H1 (cell line): ENCODE measurements around the gene MAPK1. TPM values are rescaled to one million over a fixed set of nuclear protein-coding genes. Genes with fewer than 3 reads are reported as not detected.

Experiments
- CTCF ChIA-PET: fragments of 300-600 bp; sonication (Branson Sonifier 250); formaldehyde crosslinking; loops from one replicate; lab custom pipeline; 2021; ENCODE audit not compliant: partially characterized antibody; lab: Charles Lee
- POLR2A ChIA-PET: fragments of 300-600 bp; sonication (Branson Sonifier 250); formaldehyde crosslinking; loops from one replicate; lab custom pipeline; 2021; ENCODE audit warnings: inconsistent platforms; ENCODE audit not compliant: partially characterized antibody; lab: Charles Lee
- DNase-seq, 2 experiments: peaks; one replicate each; pipeline versions ENCODE4 v3.0.0 to v3.0.0-alpha.2; 2010 to 2022; ENCODE audit warnings: low spot score in 2 of 2, low read depth in 1 of 2, mixed read lengths in 1 of 2
- FAIRE-seq: peaks from 2 replicates; lab custom pipeline; 2011; peaks lifted over from hg19 to GRCh38; lab: Jason Lieb, UNC
- H2AFZ ChIP-seq: 2 replicates; pipeline ENCODE4 v1.8.1; 2012; ENCODE audit warnings: low read length, inconsistent platforms
- H2AK5ac ChIP-seq: 2 replicates; pipeline ENCODE4 v1.6.1; 2013; ENCODE audit warnings: low read depth, low read length
- H2BK120ac ChIP-seq: replicated peaks from 2 replicates; pipeline ENCODE3; 2013; ENCODE audit warnings: low read depth, low read length, inconsistent platforms
- H2BK12ac ChIP-seq: 2 replicates; pipeline ENCODE4 v1.6.1; 2013; ENCODE audit warnings: low read depth, low read length
- H2BK15ac ChIP-seq: 2 replicates; pipeline ENCODE4 v1.6.1; 2013; ENCODE audit warnings: low read length
- H2BK20ac ChIP-seq: 2 replicates; pipeline ENCODE4 v1.6.1; 2013; ENCODE audit warnings: low read length
- H2BK5ac ChIP-seq: 2 replicates; pipeline ENCODE4 v1.6.1; 2013; ENCODE audit warnings: low read depth, low read length
- H3K14ac ChIP-seq: 2 replicates; pipeline ENCODE4 v1.6.1; 2013; ENCODE audit warnings: inconsistent platforms; ENCODE audit not compliant: insufficient read length
- H3K18ac ChIP-seq: 2 replicates; pipeline ENCODE4 v1.6.1; 2013; ENCODE audit warnings: low read length; ENCODE audit errors: extremely low read depth
- H3K23ac ChIP-seq: 2 replicates; pipeline ENCODE4 v1.6.1; 2013; ENCODE audit warnings: inconsistent platforms; ENCODE audit not compliant: insufficient read length
- H3K23me2 ChIP-seq: 2 replicates; pipeline ENCODE4 v1.6.1; 2013; ENCODE audit warnings: low read depth, low read length
- H3K27ac ChIP-seq: 2 replicates; pipeline ENCODE4 v1.6.1; 2011; ENCODE audit warnings: low read depth, low read length, inconsistent platforms
- H3K27me3 ChIP-seq, 4 experiments: replicated peaks in 1 of 4; 1 replicate in 1 of 4; 2 replicates in 3 of 4; pipeline versions ENCODE4 v1.6.1 to v1.8.1; 2011 to 2013; ENCODE audit warnings: low read length in 3 of 4, mild to moderate bottlenecking in 3 of 4, inconsistent platforms in 2 of 4, mixed read lengths in 2 of 4, moderate library complexity in 1 of 4; ENCODE audit not compliant: control insufficient read depth in 3 of 4, insufficient read depth in 3 of 4; ENCODE audit errors: extremely low read depth in 1 of 4
- H3K36me3 ChIP-seq, 4 experiments: 2 replicates each; pipeline versions ENCODE4 v1.6.1 to v1.8.1; 2011 to 2013; ENCODE audit warnings: mild to moderate bottlenecking in 4 of 4, low read length in 3 of 4, moderate library complexity in 2 of 4, control low read depth in 1 of 4, inconsistent platforms in 1 of 4; ENCODE audit not compliant: insufficient read depth in 4 of 4, control insufficient read depth in 2 of 4
- H3K4ac ChIP-seq: replicated peaks from 2 replicates; pipeline ENCODE3; 2013; ENCODE audit warnings: low read length, low read depth, mixed read lengths, inconsistent platforms; ENCODE audit not compliant: insufficient read length
- H3K4me1 ChIP-seq, 4 experiments: replicated peaks in 1 of 4; 1 replicate in 1 of 4; 2 replicates in 3 of 4; pipeline versions ENCODE4 v1.6.1 to v1.8.1; 2011 to 2013; ENCODE audit warnings: low read length in 3 of 4, inconsistent platforms in 2 of 4, mixed read lengths in 1 of 4; ENCODE audit not compliant: insufficient read depth in 4 of 4, control insufficient read depth in 3 of 4
- H3K4me2 ChIP-seq, 2 experiments: 2 replicates each; pipeline versions ENCODE4 v1.6.1 to v1.8.1; 2011 to 2013; ENCODE audit warnings: low read depth in 2 of 2, low read length in 2 of 2, control low read depth in 1 of 2, inconsistent platforms in 1 of 2, mild to moderate bottlenecking in 1 of 2; ENCODE audit not compliant: insufficient read depth in 1 of 2
- H3K4me3 ChIP-seq, 4 experiments: fragments of 200-600, 300-600 bp in 1 of 4; sonication (generic), shearing (Covaris generic), sonication (Bioruptor Twin) in 1 of 4; 2 replicates each; pipeline versions ENCODE4 v1.5.1 to v1.8.1; 2011 to 2016; ENCODE audit warnings: low read length in 4 of 4, low read depth in 3 of 4, control low read depth in 2 of 4, inconsistent platforms in 2 of 4, mild to moderate bottlenecking in 2 of 4, mixed read lengths in 1 of 4, moderate library complexity in 1 of 4; ENCODE audit not compliant: insufficient read depth in 2 of 4; ENCODE audit errors: extremely low read depth in 1 of 4
- H3K56ac ChIP-seq: replicated peaks from 2 replicates; pipeline ENCODE3; 2013; ENCODE audit warnings: low read depth, mild to moderate bottlenecking, mixed read lengths, low read length, inconsistent platforms; ENCODE audit not compliant: insufficient read length
- H3K79me1 ChIP-seq: 2 replicates; pipeline ENCODE4 v1.6.1; 2013; ENCODE audit warnings: low read depth, low read length, control low read depth
- H3K79me2 ChIP-seq, 2 experiments: 2 replicates each; pipeline versions ENCODE4 v1.6.1 to v1.8.1; 2012 to 2013; ENCODE audit warnings: low read length in 2 of 2, mild to moderate bottlenecking in 2 of 2, inconsistent platforms in 1 of 2; ENCODE audit not compliant: insufficient read depth in 2 of 2, control insufficient read depth in 1 of 2
- H3K9ac ChIP-seq, 4 experiments: replicated peaks in 1 of 4; 1 replicate in 1 of 4; 2 replicates in 3 of 4; pipeline versions ENCODE4 v1.6.1 to v1.8.1; 2011 to 2013; ENCODE audit warnings: low read depth in 3 of 4, low read length in 3 of 4, control low read depth in 2 of 4, mild to moderate bottlenecking in 2 of 4, moderate library complexity in 2 of 4, inconsistent platforms in 1 of 4; ENCODE audit errors: extremely low read depth in 1 of 4
- H3K9me3 ChIP-seq, 2 experiments: 2 replicates each; pipeline versions ENCODE4 v1.6.1 to v1.8.1; 2012 to 2013; ENCODE audit warnings: mild to moderate bottlenecking in 2 of 2, moderate library complexity in 2 of 2, control low read depth in 1 of 2, inconsistent platforms in 1 of 2, low read depth in 1 of 2, low read length in 1 of 2, mixed read lengths in 1 of 2; ENCODE audit not compliant: insufficient read depth in 2 of 2
- H4K20me1 ChIP-seq, 2 experiments: replicated peaks in 1 of 2; 2 replicates each; pipeline versions ENCODE3 to v1.8.1; 2011 to 2013; ENCODE audit warnings: inconsistent platforms in 2 of 2, low read length in 2 of 2, mild to moderate bottlenecking in 1 of 2; ENCODE audit not compliant: insufficient read depth in 2 of 2, control insufficient read depth in 1 of 2
- H4K5ac ChIP-seq: 2 replicates; pipeline ENCODE4 v1.6.1; 2013; ENCODE audit warnings: low read length, low read depth, mixed read lengths, inconsistent platforms; ENCODE audit not compliant: insufficient read length
- H4K8ac ChIP-seq: 2 replicates; pipeline ENCODE4 v1.8.0; 2013; ENCODE audit warnings: mild to moderate bottlenecking, moderate library complexity, low read length, inconsistent platforms; ENCODE audit not compliant: insufficient read depth; ENCODE audit errors: extremely low read depth
- H4K91ac ChIP-seq: replicated peaks from 2 replicates; pipeline ENCODE3; 2013; ENCODE audit warnings: low read length, mixed read lengths, inconsistent platforms; ENCODE audit not compliant: insufficient read length
- EGR1 ChIP-seq: IDR thresholded peaks from 2 replicates; pipeline ENCODE4 v1.6.1; 2011; ENCODE audit warnings: low read depth, low read length, borderline replicate concordance
- EZH2 ChIP-seq: fragments of 200-600 bp; sonication (generic); IDR thresholded peaks from 2 replicates; pipeline ENCODE4 v1.7.1; 2012; ENCODE audit warnings: low read depth, mild to moderate bottlenecking, moderate library complexity, low read length, inconsistent platforms; ENCODE audit not compliant: severe bottlenecking
- HDAC6 ChIP-seq: IDR thresholded peaks from one replicate; pipeline ENCODE4 v1.7.1; 2012; ENCODE audit warnings: low read depth, mild to moderate bottlenecking, inconsistent platforms, low read length, moderate library complexity
- KDM4A ChIP-seq: IDR thresholded peaks from one replicate; pipeline ENCODE4 v1.7.1; 2012; ENCODE audit warnings: low read depth, mild to moderate bottlenecking, moderate library complexity, low read length, inconsistent platforms; ENCODE audit not compliant: severe bottlenecking
- KDM5A ChIP-seq: fragments of 200-600 bp; IDR thresholded peaks from 2 replicates; pipeline ENCODE4 v1.7.1; 2012; ENCODE audit warnings: mild to moderate bottlenecking, low read length, inconsistent platforms, mixed read lengths
- NANOG ChIP-seq: IDR thresholded peaks from 2 replicates; pipeline ENCODE4 v1.6.1; 2011; ENCODE audit warnings: low read length, low read depth, mild to moderate bottlenecking, inconsistent platforms; ENCODE audit not compliant: insufficient read depth, poor library complexity, severe bottlenecking
- NRF1 ChIP-seq: IDR thresholded peaks from 2 replicates; pipeline ENCODE4 v1.6.1; 2011; ENCODE audit warnings: mild to moderate bottlenecking, low read depth, low read length, improper control_type of control experiment
- POLR2AphosphoS5 ChIP-seq: IDR thresholded peaks from 2 replicates; pipeline ENCODE4 v1.6.1; 2011; ENCODE audit warnings: low read depth, low read length
- TBP ChIP-seq: IDR thresholded peaks from 2 replicates; pipeline ENCODE4 v1.6.1; 2011; ENCODE audit warnings: low read depth, low read length, improper control_type of control experiment
- WGBS, 2 experiments: shearing (Covaris generic) in 1 of 2; methylation state at CpG; one replicate each; pipeline versions ENCODE4 v1.1.6 to v1.1.7; 2013 to 2015; ENCODE audit warnings: low lambda C conversion rate in 2 of 2, mixed read lengths in 2 of 2, inconsistent platforms in 1 of 2, low coverage in 1 of 2, missing lambda C conversion rate in 1 of 2; ENCODE audit not compliant: insufficient replicate concordance in 2 of 2, insufficient coverage in 1 of 2, insufficient read length in 1 of 2; ENCODE audit errors: extremely low coverage in 1 of 2, missing lambda C conversion rate in 1 of 2; 5-methylcytosine and 5-hydroxymethylcytosine counted together
- polyA plus RNA-seq, 7 experiments: library from polyadenylated mRNA; depleted of rRNA in 3 of 7; stranded (reverse) in 5 of 7; unstranded in 2 of 7; fragments of >200 nt in 5 of 7; fragments of 200-250 nt in 2 of 7; gene quantifications; 1 replicate in 5 of 7; 2 replicates in 1 of 7; 4 replicates in 1 of 7; pipeline versions ENCODE4 v1.2.1 to v1.2.3, GENCODE V29; 2011 to 2013; ENCODE audit warnings: missing spikeins in 2 of 7, mixed read lengths in 2 of 7
- total RNA-seq: library from RNA; stranded (reverse); fragmentation: NEBNext Ultra II Directional; extraction: Animal tissue kit (Norgen Biotek cat#: 25700); gene quantifications from 2 replicates; pipeline ENCODE4 v1.2.1, GENCODE V29; 2021
- TF ChIP-seq, protein P1 (sequence below): IDR thresholded peaks from 2 replicates; pipeline ENCODE4 v1.6.1; 2011; ENCODE audit warnings: low read depth, mild to moderate bottlenecking, low read length; ENCODE audit not compliant: insufficient read depth

Gene MAPK1
- total and polyA plus RNA-seq, 2 of the 8 experiments (the other 6 are each of a cell fraction or from before 2014, with no cell fraction given): 28.1 to 101 TPM

DNA sequence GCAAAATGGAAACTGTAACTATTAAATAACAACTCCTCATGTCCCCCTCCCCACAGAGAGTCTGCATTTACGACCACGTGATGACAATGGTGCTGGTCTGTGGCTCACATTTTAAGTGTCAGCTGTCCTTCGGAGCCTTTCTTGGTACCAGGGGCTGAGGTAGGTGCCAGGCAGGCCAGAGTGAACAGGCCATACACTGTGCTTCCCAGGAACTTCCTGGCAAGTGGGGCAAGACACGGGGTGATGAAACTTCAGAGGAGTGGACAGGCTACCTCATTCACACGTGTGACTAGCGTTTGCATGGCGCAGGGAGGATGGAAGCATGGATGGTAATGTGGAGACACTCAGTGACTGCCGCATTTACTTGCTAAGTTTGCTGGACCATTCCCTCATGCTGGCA is 121.5 kb downstream of the MAPK1 start:
- H2BK20ac ChIP-seq: no peak overlapping the region
- no peaks in the 10 kb centered on the region for H3K27me3 ChIP-seq
- H4K20me1 ChIP-seq: no peaks in the 10 kb centered on the region
- H2BK5ac ChIP-seq: no peak overlapping the region; the same call in 1 of the 2 replicates
- H3K79me1 ChIP-seq: no peaks in the 10 kb centered on the region
- no peak overlapping the region for H3K9ac ChIP-seq
- DNase-seq (no peak), FAIRE-seq (no peak)
- H2BK120ac ChIP-seq: no peak overlapping the region
- H3K4ac ChIP-seq: no peak overlapping the region
- H3K79me2 ChIP-seq: no peaks in the 10 kb centered on the region
- no peak overlapping the region for H4K8ac ChIP-seq
- H3K23me2 ChIP-seq: no peaks in the 10 kb centered on the region
- H3K18ac ChIP-seq: no peak overlapping the region
- no peak overlapping the region for H3K4me2 ChIP-seq
- H2BK15ac ChIP-seq: no peak overlapping the region
- ChIA-PET POLR2A (no interaction called here), CTCF (interaction anchor here (0.7 kb wide), 1 partner anchor 312 kb away, joined by 4 read pairs; no protein-coding TSS in a partner anchor)
- no peak for TF ChIP-seq POLR2AphosphoS5
- TF ChIP-seq NRF1: no peak
- no peak for TF ChIP-seq HDAC6
- no peak for TF ChIP-seq KDM5A
- no peak for TF ChIP-seq KDM4A
- no peak for TF ChIP-seq TBP
- TF ChIP-seq, protein P1, sequence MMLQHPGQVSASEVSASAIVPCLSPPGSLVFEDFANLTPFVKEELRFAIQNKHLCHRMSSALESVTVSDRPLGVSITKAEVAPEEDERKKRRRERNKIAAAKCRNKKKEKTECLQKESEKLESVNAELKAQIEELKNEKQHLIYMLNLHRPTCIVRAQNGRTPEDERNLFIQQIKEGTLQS: no peak
- no peak for TF ChIP-seq NANOG
- TF ChIP-seq EZH2: no peak
- no peak for TF ChIP-seq EGR1
- no peak overlapping the region for H3K27ac ChIP-seq
- H3K23ac ChIP-seq: no peak overlapping the region
- WGBS, 2 experiments: 89% methylated on average over 8 of the region's 8 CpGs; no CpG with 5 or more reads in 1 of the 2 experiments
- H3K14ac ChIP-seq: no peak overlapping the region
- no peak overlapping the region for H3K4me3 ChIP-seq
- no peak overlapping the region for H4K5ac ChIP-seq
- no peak overlapping the region for H2AFZ ChIP-seq
- H3K9me3 ChIP-seq: no peaks in the 10 kb centered on the region
- H2BK12ac ChIP-seq: no peak overlapping the region
- H3K4me1 ChIP-seq: peaks cover 0 to 3% (median 0%) of the 10 kb centered on the region in 4 experiments; a peak in 1 of 7 replicates
- H4K91ac ChIP-seq: no peak overlapping the region
- H3K36me3 ChIP-seq: no peaks in the 10 kb centered on the region
- H3K56ac ChIP-seq: no peak overlapping the region
- no peak overlapping the region for H2AK5ac ChIP-seq
